ENCODE measurements around the gene FBXW8.

The FBXW8 gene

GRCh38 chr12:116980083-116980482 is 69.3 kb downstream of the FBXW8 start:
- Histone ChIP-seq H3K9me2 (replicated peaks; ENCODE audit: control insufficient read depth, low read length) (no peaks in the 10 kb centered on the region), H3K27me3 (ENCODE audit: control insufficient read depth, low read length) (no peaks in the 10 kb centered on the region), H3K27ac (ENCODE audit: low read depth, low read length) (peak overlapping the region; percentile 96), H3K4me3 (ENCODE audit: low read length) (peak overlapping the region; percentile 77), H3K4me2 (ENCODE audit: low read length) (peak overlapping the region; percentile 86), H4K20me1 (ENCODE audit: control insufficient read depth, insufficient read depth, low read depth, low read length) (no peaks in the 10 kb centered on the region), H3K9me3 (ENCODE audit: control insufficient read depth, insufficient read depth, low read length) (no peaks in the 10 kb centered on the region), H3F3A (ENCODE audit: control insufficient read depth, insufficient read depth) (peaks cover 25% of the 10 kb centered on the region), H3K36me3 (ENCODE audit: control insufficient read depth, low read length) (peaks cover 23% of the 10 kb centered on the region), H3K4me1 (ENCODE audit: control insufficient read depth, low read length) (peaks cover 88% of the 10 kb centered on the region), H3K79me2 (ENCODE audit: control insufficient read depth, low read length) (peaks cover 66% of the 10 kb centered on the region)
- TF ChIP-seq EZH2phosphoT487 (IDR thresholded peaks at IDR 0.05; ENCODE audit: borderline replicate concordance, low read length), result no peak
- no peak for TF ChIP-seq CTCF (IDR thresholded peaks at IDR 0.05; ENCODE audit: low read depth, low read length, poor library complexity, severe bottlenecking)

GRCh38 chr12:116982791-116983411 is 72.2 kb downstream of the FBXW8 start:
- Histone ChIP-seq H3F3A (ENCODE audit: control insufficient read depth, insufficient read depth) (peaks cover 17% of the 10 kb centered on the region), H3K27ac (ENCODE audit: low read depth, low read length) (peak overlapping the region; percentile 38), H3K4me2 (ENCODE audit: low read length) (peak overlapping the region; percentile 71), H3K27me3 (ENCODE audit: control insufficient read depth, low read length) (no peaks in the 10 kb centered on the region), H3K79me2 (ENCODE audit: control insufficient read depth, low read length) (peaks cover 66% of the 10 kb centered on the region), H3K36me3 (ENCODE audit: control insufficient read depth, low read length) (peaks cover 37% of the 10 kb centered on the region), H3K4me1 (ENCODE audit: control insufficient read depth, low read length) (peaks cover 62% of the 10 kb centered on the region), H4K20me1 (ENCODE audit: control insufficient read depth, insufficient read depth, low read depth, low read length) (no peaks in the 10 kb centered on the region), H3K9me2 (replicated peaks; ENCODE audit: control insufficient read depth, low read length) (no peaks in the 10 kb centered on the region), H3K4me3 (ENCODE audit: low read length) (peak overlapping the region; percentile 62), H3K9me3 (ENCODE audit: control insufficient read depth, insufficient read depth, low read length) (no peaks in the 10 kb centered on the region)
- TF ChIP-seq CTCF (IDR thresholded peaks at IDR 0.05; ENCODE audit: low read depth, low read length, poor library complexity, severe bottlenecking), result no peak
- no peak for TF ChIP-seq EZH2phosphoT487 (IDR thresholded peaks at IDR 0.05; ENCODE audit: borderline replicate concordance, low read length)

GRCh38 chr12:116984098-116984497 is 73.3 kb downstream of the FBXW8 start:
- TF ChIP-seq CTCF (IDR thresholded peaks at IDR 0.05; ENCODE audit: low read depth, low read length, poor library complexity, severe bottlenecking), result no peak
- no peak for TF ChIP-seq EZH2phosphoT487 (IDR thresholded peaks at IDR 0.05; ENCODE audit: borderline replicate concordance, low read length)
- Histone ChIP-seq H3K79me2 (ENCODE audit: control insufficient read depth, low read length) (peaks cover 54% of the 10 kb centered on the region), H3K4me3 (ENCODE audit: low read length) (no peak overlapping the region), H3F3A (ENCODE audit: control insufficient read depth, insufficient read depth) (peaks cover 10% of the 10 kb centered on the region), H3K27me3 (ENCODE audit: control insufficient read depth, low read length) (no peaks in the 10 kb centered on the region), H3K4me1 (ENCODE audit: control insufficient read depth, low read length) (peaks cover 51% of the 10 kb centered on the region), H3K4me2 (ENCODE audit: low read length) (no peak overlapping the region), H4K20me1 (ENCODE audit: control insufficient read depth, insufficient read depth, low read depth, low read length) (no peaks in the 10 kb centered on the region), H3K27ac (ENCODE audit: low read depth, low read length) (no peak overlapping the region), H3K36me3 (ENCODE audit: control insufficient read depth, low read length) (peaks cover 37% of the 10 kb centered on the region), H3K9me3 (ENCODE audit: control insufficient read depth, insufficient read depth, low read length) (no peaks in the 10 kb centered on the region), H3K9me2 (replicated peaks; ENCODE audit: control insufficient read depth, low read length) (no peaks in the 10 kb centered on the region)
